IMR-90 (cell line): ENCODE results near the gene KRTAP5-1. TPM values are rescaled to one million over a fixed set of nuclear protein-coding genes. Genes with fewer than 3 reads are reported as not detected.

Experiments
- ATAC-seq: fragments of 200-7000 bp; cut with Tn5 transposase; 2 replicates; pipeline ENCODE4 v1.9.1; 2020; ENCODE audit warnings: low read depth, mild to moderate bottlenecking, moderate library complexity
- BruUV-seq: library from RNA; stranded (reverse); fragments of 400-500 nt; replicated peaks from 2 replicates; lab custom pipeline; 2021; lab: Mats Ljungman, UMichigan
- CTCF ChIA-PET: fragments of 300-600 bp; formaldehyde crosslinking; extraction: SDS; loops from one replicate; lab custom pipeline; 2021; ENCODE audit warnings: antibody characterized with exemption; lab: Yijun Ruan, JAX
- POLR2A ChIA-PET: fragments of 300-600 bp; sonication (Branson Sonifier 250); formaldehyde crosslinking; loops from one replicate; lab custom pipeline; 2022; ENCODE audit warnings: antibody characterized with exemption; ENCODE audit not compliant: unreplicated experiment; lab: Charles Lee
- DNase-seq: peaks from one replicate; pipeline ENCODE4 v3.0.0; 2013
- H2AFZ ChIP-seq: replicated peaks from 2 replicates; pipeline ENCODE3; 2013; ENCODE audit warnings: low read length, mild to moderate bottlenecking; ENCODE audit not compliant: poor library complexity
- H2AK5ac ChIP-seq: 2 replicates; pipeline ENCODE4 v1.6.1; 2013; ENCODE audit warnings: low read depth, low read length, inconsistent platforms
- H2AK9ac ChIP-seq: replicated peaks from 2 replicates; pipeline ENCODE3; 2013; ENCODE audit warnings: mild to moderate bottlenecking, low read depth, low read length, moderate library complexity; ENCODE audit not compliant: poor library complexity
- H2BK120ac ChIP-seq: 2 replicates; pipeline ENCODE4 v1.6.1; 2013; ENCODE audit warnings: low read depth, low read length, inconsistent platforms
- H2BK15ac ChIP-seq: 3 replicates; pipeline ENCODE4 v1.6.1; 2013; ENCODE audit warnings: low read depth, low read length, inconsistent platforms
- H2BK20ac ChIP-seq: 2 replicates; pipeline ENCODE4 v1.6.1; 2013; ENCODE audit warnings: low read depth, mild to moderate bottlenecking, inconsistent platforms, low read length, moderate library complexity
- H2BK5ac ChIP-seq: 2 replicates; pipeline ENCODE4 v1.6.1; 2013; ENCODE audit warnings: mild to moderate bottlenecking, low read depth, low read length, inconsistent platforms; ENCODE audit not compliant: poor library complexity, severe bottlenecking
- H3K14ac ChIP-seq: replicated peaks from 2 replicates; pipeline ENCODE4 v1.6.1; 2013; ENCODE audit warnings: low read depth, low read length, inconsistent platforms
- H3K18ac ChIP-seq: 2 replicates; pipeline ENCODE4 v1.6.1; 2013; ENCODE audit warnings: low read depth, low read length, control low read depth
- H3K23ac ChIP-seq: 2 replicates; pipeline ENCODE4 v1.6.1; 2013; ENCODE audit warnings: low read depth, low read length, inconsistent platforms
- H3K27ac ChIP-seq: 2 replicates; pipeline ENCODE4 v1.5.1; 2013; ENCODE audit warnings: mild to moderate bottlenecking, control low read depth, low read length; ENCODE audit not compliant: insufficient read depth
- H3K27me3 ChIP-seq: 2 replicates; pipeline ENCODE4 v1.6.1; 2013; ENCODE audit warnings: low read length; ENCODE audit not compliant: control insufficient read depth, insufficient read depth
- H3K36me3 ChIP-seq: 2 replicates; pipeline ENCODE4 v1.6.1; 2013; ENCODE audit warnings: low read length, mixed read lengths; ENCODE audit not compliant: control insufficient read depth, insufficient read depth
- H3K4ac ChIP-seq: 2 replicates; pipeline ENCODE4 v1.6.1; 2013; ENCODE audit warnings: low read depth, low read length, inconsistent platforms
- H3K4me1 ChIP-seq: 2 replicates; pipeline ENCODE4 v1.6.1; 2013; ENCODE audit warnings: low read length, mixed read lengths; ENCODE audit not compliant: control insufficient read depth, insufficient read depth
- H3K4me2 ChIP-seq: 2 replicates; pipeline ENCODE4 v1.6.1; 2013; ENCODE audit warnings: low read depth, mild to moderate bottlenecking, control low read depth, low read length, moderate library complexity
- H3K4me3 ChIP-seq: 2 replicates; pipeline ENCODE4 v1.5.1; 2013; ENCODE audit warnings: low read depth, mild to moderate bottlenecking, control low read depth, low read length, moderate library complexity; ENCODE audit not compliant: insufficient read depth
- H3K56ac ChIP-seq: 2 replicates; pipeline ENCODE4 v1.6.1; 2013; ENCODE audit warnings: low read length, inconsistent platforms; ENCODE audit not compliant: insufficient read depth; ENCODE audit errors: extremely low read depth
- H3K79me1 ChIP-seq, 2 experiments: 2 replicates each; pipeline ENCODE4 v1.6.1; 2013; ENCODE audit warnings: low read length in 2 of 2, inconsistent platforms in 1 of 2, low read depth in 1 of 2
- H3K9ac ChIP-seq: 2 replicates; pipeline ENCODE4 v1.6.1; 2013; ENCODE audit warnings: low read depth, low read length, control low read depth
- H3K9me1 ChIP-seq: 2 replicates; pipeline ENCODE4 v1.6.1; 2013; ENCODE audit warnings: low read length, inconsistent platforms; ENCODE audit not compliant: insufficient read depth
- H3K9me3 ChIP-seq: 2 replicates; pipeline ENCODE4 v1.6.1; 2013; ENCODE audit warnings: low read length; ENCODE audit not compliant: control insufficient read depth, insufficient read depth
- H4K20me1 ChIP-seq: 2 replicates; pipeline ENCODE4 v1.6.1; 2013; ENCODE audit warnings: low read length, inconsistent platforms; ENCODE audit not compliant: insufficient read depth
- H4K5ac ChIP-seq: 2 replicates; pipeline ENCODE4 v1.6.1; 2013; ENCODE audit warnings: mild to moderate bottlenecking, low read depth, low read length, control low read depth
- H4K8ac ChIP-seq, 2 experiments: 2 replicates each; pipeline ENCODE4 v1.6.1; 2013; ENCODE audit warnings: low read depth in 2 of 2, low read length in 2 of 2, control low read depth in 1 of 2, inconsistent platforms in 1 of 2
- H4K91ac ChIP-seq: 2 replicates; pipeline ENCODE4 v1.6.1; 2013; ENCODE audit warnings: low read depth, low read length, inconsistent platforms; ENCODE audit not compliant: insufficient read depth
- CEBPB ChIP-seq: IDR thresholded peaks from 2 replicates; pipeline ENCODE4 v1.6.1; 2012; ENCODE audit warnings: low read depth, low read length, improper control_type of control experiment
- CHD1 ChIP-seq: IDR thresholded peaks from 2 replicates; pipeline ENCODE4 v1.6.1; 2012; ENCODE audit warnings: low read depth, low read length, improper control_type of control experiment
- FOS ChIP-seq: fragments of 150-350 bp; IDR thresholded peaks from 2 replicates; pipeline ENCODE4 v1.6.1; 2016; ENCODE audit warnings: low read depth, low read length
- SMC3 ChIP-seq: fragments of 150-350 bp; IDR thresholded peaks from 2 replicates; pipeline ENCODE4 v1.6.1; 2016; ENCODE audit warnings: low read depth, mild to moderate bottlenecking, antibody characterized with exemption, low read length, moderate library complexity
- WGBS, 2 experiments: methylation state at CpG; one replicate each; pipeline versions ENCODE4 v1.1.5 to v1.1.7; 2013; ENCODE audit warnings: missing lambda C conversion rate in 2 of 2; ENCODE audit not compliant: insufficient read length in 1 of 2; ENCODE audit errors: extremely low coverage in 2 of 2; 5-methylcytosine and 5-hydroxymethylcytosine counted together
- dilution Hi-C: fragments of 300-500 bp; cut with HindIII; formaldehyde crosslinking; loops from one replicate; pipeline ENCODE4 v1.14.3; 2018; ENCODE audit warnings: low sequenced_read_pairs; ENCODE audit not compliant: unreplicated experiment
- in situ Hi-C: fragments of 300-500 bp; cut with MboI; formaldehyde crosslinking; loops from 3 replicates; pipeline ENCODE4 v1.14.3; 2019; ENCODE audit warnings: low sequenced_read_pairs, inconsistent platforms, mixed read lengths
- intact Hi-C: fragments of 100-400 bp; cut with micrococcal nuclease; formaldehyde crosslinking; loops from 2 replicates; pipeline ENCODE4 v1.10.0; 2022
- polyA plus RNA-seq, 3 experiments: library from polyadenylated mRNA; depleted of rRNA; stranded (reverse); fragments of >200 nt; gene quantifications; 2 replicates each; pipeline ENCODE4 v1.2.3, GENCODE V29; 2012; ENCODE audit warnings: low replicate concordance in 1 of 3
- total RNA-seq: library from RNA; depleted of rRNA; stranded (reverse); fragments of >200 nt; gene quantifications from 2 replicates; pipeline ENCODE4 v1.2.3, GENCODE V29; 2012

The KRTAP5-1 gene
- total and polyA plus RNA-seq, 2 of the 4 experiments (the other 2 are of a cell fraction), result not detected

DNA sequence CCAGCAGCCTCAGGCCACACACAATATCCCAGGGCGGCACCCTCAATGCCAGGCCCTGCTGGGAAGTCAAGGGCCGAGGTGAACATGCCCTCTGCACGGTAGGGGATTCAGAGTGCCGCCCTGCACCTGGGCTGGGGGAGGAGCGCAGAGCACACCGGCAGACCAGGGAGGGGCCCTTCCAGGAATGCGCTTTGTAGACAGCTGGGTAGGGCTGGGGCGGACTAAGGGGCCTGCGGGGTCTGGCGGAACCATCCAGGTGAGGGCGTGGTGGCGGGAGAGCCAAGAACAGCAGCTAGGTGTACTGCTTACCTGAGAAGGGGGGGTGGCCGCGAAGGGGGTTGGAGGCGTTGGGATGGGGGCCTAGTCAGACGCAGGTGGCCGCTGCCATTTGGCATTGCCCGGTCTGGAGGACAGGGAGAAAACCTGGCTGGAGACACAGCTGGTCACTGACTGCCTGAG is 39.0 kb downstream of the KRTAP5-1 start:
- Histone ChIP-seq H3K9me3 (no peaks in the 10 kb centered on the region), H3K56ac (no peak overlapping the region), H3K9ac (no peak overlapping the region), H2AFZ (no peak overlapping the region), H4K5ac (no peak overlapping the region), H3K23ac (no peak overlapping the region), H3K4me3 (no peak overlapping the region), H3K9me1 (no peaks in the 10 kb centered on the region), H4K8ac (no peak overlapping the region), H2AK9ac (no peak overlapping the region), H2BK15ac (no peak overlapping the region), H3K27ac (no peak overlapping the region), H2BK120ac (no peak overlapping the region), H2BK5ac (no peak overlapping the region), H4K91ac (no peak overlapping the region), H3K4me1 (peaks cover 4% of the 10 kb centered on the region; the same call in 1 of the 2 replicates), H3K14ac (no peak overlapping the region), H3K27me3 (peaks cover 63% of the 10 kb centered on the region), H2AK5ac (no peak overlapping the region), H3K79me1 (no peaks in the 10 kb centered on the region), H4K20me1 (0 out of 2 replicates have a peak, but pooled peaks cover 5% of the 10 kb centered on the region), H3K4me2 (no peak overlapping the region), H3K4ac (no peak overlapping the region), H2BK20ac (no peak overlapping the region), H3K36me3 (no peaks in the 10 kb centered on the region), H3K18ac (no peak overlapping the region)
- in situ Hi-C loops, result no loop called here
- POLR2A ChIA-PET, result interaction anchor here (1.0 kb wide), 1 partner anchor 29 kb away, joined by 5 read pairs; no protein-coding TSS in a partner anchor
- TF ChIP-seq CHD1, result no peak
- no peak for TF ChIP-seq CEBPB
- no peak for TF ChIP-seq FOS
- no peak for TF ChIP-seq SMC3
- no TSS peak for BruUV-seq
- dilution Hi-C loops, result no loop called here
- no peak for DNase-seq
- no peak for ATAC-seq
- intact Hi-C loops, result loop anchor here (1.0 to 2.0 kb wide), 2 partner anchors 28 to 83 kb away; partner anchors contain the start of gene KRTAP5-5
- 0% methylated on average over 3 of the region's 18 CpGs; no CpG with 5 or more reads in 1 of the 2 experiments for WGBS, 2 experiments
- CTCF ChIA-PET, result interaction anchor here (1.0 to 2.1 kb wide), 5 partner anchors 12 to 49 kb away, joined by 3 to 30 read pairs (median 4); partner anchors contain the start of gene DUSP8
